ENCODE results near the gene SDR39U1. TPM values are rescaled to one million over a fixed set of nuclear protein-coding genes. Genes with fewer than 3 reads are reported as not detected.

SDR39U1 gene
- total RNA-seq, 3 donors from 2014 or later = 43.3 to 64.1 (median 47.1) TPM

DNA sequence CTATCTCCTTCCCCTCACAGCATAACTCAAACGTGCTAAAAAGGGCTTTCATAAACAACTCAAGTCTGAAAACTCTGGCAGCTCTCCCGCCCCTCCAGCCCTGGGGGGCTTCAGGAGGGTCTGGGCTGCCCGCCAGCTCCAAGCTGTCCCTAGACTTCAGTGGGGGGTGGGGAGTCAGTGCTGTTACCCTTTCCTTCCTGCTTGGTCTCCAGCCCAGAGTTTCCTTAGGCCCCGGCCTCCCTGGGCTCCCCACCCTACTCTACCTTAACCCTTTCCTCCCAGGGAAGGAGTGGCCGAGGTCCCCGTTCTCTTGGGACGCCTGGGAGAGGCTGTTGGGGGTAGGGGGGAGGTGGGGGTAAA lies 44.3 kb downstream of the SDR39U1 start:
- no peaks in the 10 kb centered on the region for H3K36me3 ChIP-seq (ENCODE audit: low read depth)
- ATAC-seq (peak; percentile 75), DNase-seq (peak; percentile 56 to 60 (median 58))
- peaks cover 18% of the 10 kb centered on the region for H3K4me1 ChIP-seq (ENCODE audit: low read depth)
- intact Hi-C loops (cut with DNase I, micrococcal nuclease) = no loop called here
- H3K9me3 ChIP-seq = no peaks in the 10 kb centered on the region
- TF ChIP-seq, protein P1, sequence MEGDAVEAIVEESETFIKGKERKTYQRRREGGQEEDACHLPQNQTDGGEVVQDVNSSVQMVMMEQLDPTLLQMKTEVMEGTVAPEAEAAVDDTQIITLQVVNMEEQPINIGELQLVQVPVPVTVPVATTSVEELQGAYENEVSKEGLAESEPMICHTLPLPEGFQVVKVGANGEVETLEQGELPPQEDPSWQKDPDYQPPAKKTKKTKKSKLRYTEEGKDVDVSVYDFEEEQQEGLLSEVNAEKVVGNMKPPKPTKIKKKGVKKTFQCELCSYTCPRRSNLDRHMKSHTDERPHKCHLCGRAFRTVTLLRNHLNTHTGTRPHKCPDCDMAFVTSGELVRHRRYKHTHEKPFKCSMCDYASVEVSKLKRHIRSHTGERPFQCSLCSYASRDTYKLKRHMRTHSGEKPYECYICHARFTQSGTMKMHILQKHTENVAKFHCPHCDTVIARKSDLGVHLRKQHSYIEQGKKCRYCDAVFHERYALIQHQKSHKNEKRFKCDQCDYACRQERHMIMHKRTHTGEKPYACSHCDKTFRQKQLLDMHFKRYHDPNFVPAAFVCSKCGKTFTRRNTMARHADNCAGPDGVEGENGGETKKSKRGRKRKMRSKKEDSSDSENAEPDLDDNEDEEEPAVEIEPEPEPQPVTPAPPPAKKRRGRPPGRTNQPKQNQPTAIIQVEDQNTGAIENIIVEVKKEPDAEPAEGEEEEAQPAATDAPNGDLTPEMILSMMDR (IDR thresholded peaks at IDR 0.05) = no peak
- H3K4me3 ChIP-seq = no peak overlapping the region

DNA sequence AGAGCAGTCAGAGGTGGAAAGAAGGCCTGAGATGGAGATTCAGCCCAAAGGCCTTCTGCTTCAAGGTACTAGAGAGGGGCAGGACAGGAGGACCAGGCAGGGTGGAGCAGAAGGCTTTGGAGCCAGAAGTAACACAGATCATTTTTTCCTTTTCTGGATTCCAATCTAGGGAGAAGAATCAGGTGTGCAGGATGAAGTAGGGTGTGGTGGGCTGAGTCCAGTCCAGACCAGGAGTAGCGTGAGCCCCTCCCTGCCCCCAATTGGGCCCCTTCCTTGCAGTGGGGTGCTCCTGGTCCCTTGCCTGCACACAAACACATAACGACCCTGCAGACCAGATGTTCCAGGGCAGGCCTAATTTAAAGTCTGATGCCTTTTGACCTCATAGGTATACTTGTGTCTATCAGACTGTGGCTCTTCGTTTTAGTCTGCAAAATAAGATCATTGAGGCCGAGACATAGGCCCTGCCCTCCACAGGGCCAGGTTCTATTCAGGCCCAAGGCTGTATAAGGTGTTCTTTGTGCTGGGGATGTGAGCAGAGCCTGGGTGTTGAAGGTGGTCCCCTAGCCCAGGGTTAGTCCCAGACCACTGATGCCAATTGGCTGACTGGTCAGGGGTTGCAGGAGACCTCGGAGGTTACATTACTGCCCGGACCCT lies 44.8 kb downstream of the SDR39U1 start:
- intact Hi-C loops (cut with DNase I, micrococcal nuclease) = no loop called here
- ATAC-seq (no peak), DNase-seq (peak in 1 of 3 donors; percentile 38)
- no peaks in the 10 kb centered on the region for H3K9me3 ChIP-seq
- peaks cover 18% of the 10 kb centered on the region for H3K4me1 ChIP-seq (ENCODE audit: low read depth)
- no peaks in the 10 kb centered on the region for H3K36me3 ChIP-seq (ENCODE audit: low read depth)
- TF ChIP-seq, protein P1 (IDR thresholded peaks at IDR 0.05) = no peak
- no peak overlapping the region for H3K4me3 ChIP-seq

GRCh38 chr14:24395609-24396582 lies 46.7 kb downstream of the SDR39U1 start:
- Histone ChIP-seq H3K9me3 (no peaks in the 10 kb centered on the region), H3K4me3 (no peak overlapping the region), H3K36me3 (ENCODE audit: low read depth) (no peaks in the 10 kb centered on the region), H3K4me1 (ENCODE audit: low read depth) (peaks cover 11% of the 10 kb centered on the region)
- intact Hi-C loops (cut with DNase I, micrococcal nuclease) = no loop called here
- DNase-seq (no peak), ATAC-seq (no peak)
- TF ChIP-seq, protein P1 (IDR thresholded peaks at IDR 0.05) = no peak

- H3K36me3 ChIP-seq (ENCODE audit: low read depth) = no peaks in the 10 kb centered on the region
- TF ChIP-seq, protein P1 (IDR thresholded peaks at IDR 0.05) = no peak
- ATAC-seq = no peak
- no peaks in the 10 kb centered on the region for H3K9me3 ChIP-seq
- no peak for DNase-seq
- intact Hi-C loops (cut with DNase I, micrococcal nuclease) = no loop called here
- H3K4me3 ChIP-seq = no peak overlapping the region
- peaks cover 11% of the 10 kb centered on the region for H3K4me1 ChIP-seq (ENCODE audit: low read depth)
Observed at GRCh38 chr14:24394275-24394674, 48.3 kb downstream of the SDR39U1 start.

DNA sequence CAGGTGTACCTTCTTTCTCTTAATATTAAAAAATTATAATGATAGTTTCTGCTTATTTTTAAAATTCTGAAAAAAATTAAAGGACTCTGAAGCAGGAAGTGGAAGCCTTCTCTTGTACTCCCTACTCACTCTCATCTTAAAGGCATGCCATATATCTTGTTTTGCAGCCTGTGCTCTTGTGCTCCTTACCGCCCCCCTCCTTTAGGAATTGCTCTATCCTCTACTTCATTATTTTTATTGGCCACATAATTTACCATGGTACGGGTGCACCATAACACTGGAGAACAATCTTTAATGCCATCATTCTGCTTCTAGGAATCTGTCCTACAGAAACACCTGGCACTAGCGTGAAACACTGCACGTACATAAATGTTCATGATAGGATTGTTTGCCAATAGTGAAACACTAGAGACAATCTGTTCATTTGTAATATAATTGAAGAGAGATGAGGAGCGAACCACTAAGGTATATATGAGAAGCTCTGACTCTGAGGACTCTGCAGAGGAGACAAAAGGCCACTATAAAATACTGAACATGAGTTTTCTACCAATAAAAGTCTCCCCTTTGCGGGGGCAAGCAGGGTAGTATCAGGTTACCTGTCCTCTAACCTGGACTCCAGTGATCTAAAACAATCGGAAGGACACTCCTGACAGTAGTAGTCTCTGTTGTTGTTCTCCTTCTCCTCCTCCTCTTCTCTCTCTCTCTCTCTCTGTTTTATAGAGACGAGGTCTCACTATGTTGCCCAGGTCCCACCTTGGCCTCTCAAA lies 50.1 kb downstream of the SDR39U1 start:
- ATAC-seq = peak; percentile 87
- Histone ChIP-seq H3K4me1 (ENCODE audit: low read depth) (peaks cover under 1% of the 10 kb centered on the region), H3K4me3 (no peak overlapping the region), H3K9me3 (no peaks in the 10 kb centered on the region), H3K36me3 (ENCODE audit: low read depth) (no peaks in the 10 kb centered on the region)
- TF ChIP-seq, protein P1 (IDR thresholded peaks at IDR 0.05) = no peak
- DNase-seq = no peak
- intact Hi-C loops (cut with DNase I, micrococcal nuclease) = no loop called here

Measured in mucosa of descending colon (tissue), 3 donors.